ENCODE results near the gene SLC7A9. TPM values are rescaled to one million over a fixed set of nuclear protein-coding genes. Genes with fewer than 3 reads are reported as not detected.

The SLC7A9 gene
- total and polyA plus RNA-seq, 2 donors (not counting 3 experiments of a cell fraction or from before 2014, with no cell fraction given): 0.06 TPM; not detected in 1

- no peaks in the 10 kb centered on the region for H3K36me3 ChIP-seq (ENCODE audit: control insufficient read depth in 2 of 2, extremely low read depth in 1 of 2, insufficient read depth in 2 of 2, low read length in 2 of 2)
- no TSS peak for BruUV-seq (replicated peaks)
- H2AFZ ChIP-seq (ENCODE audit: low read depth, low read length): no peak overlapping the region
- dilution Hi-C loops (cut with MboI; ENCODE audit: extremely low pct_ligation_motif_present, low sequenced_read_pairs): no loop called here
- FAIRE-seq: no peak
- H3K4me1 ChIP-seq (ENCODE audit: control insufficient read depth, extremely low read depth, insufficient read depth, low read length): no peaks in the 10 kb centered on the region
- H4K20me1 ChIP-seq (replicated peaks; ENCODE audit: control insufficient read depth, extremely low read depth, insufficient read depth, low read length): no peaks in the 10 kb centered on the region
- H3K9me3 ChIP-seq (replicated peaks; ENCODE audit: control insufficient read depth, insufficient read depth, low read length): no peaks in the 10 kb centered on the region
- no peak overlapping the region for H3K4me2 ChIP-seq (ENCODE audit: insufficient read depth, low read length)
- no peak for DNase-seq (ENCODE audit: low read depth, low spot score)
- ChIA-PET CTCF (no interaction called here), POLR2A (no interaction called here)
- H3K4me3 ChIP-seq (replicated peaks in 1 of 3; ENCODE audit: insufficient read depth in 1 of 3, low read depth in 1 of 3, low read length in 3 of 3): no peak overlapping the region
- H3K27ac ChIP-seq (ENCODE audit: insufficient read depth, low read depth, low read length): no peak overlapping the region
- intact Hi-C loops (cut with micrococcal nuclease): no loop called here
- peaks cover 7 to 9% of the 10 kb centered on the region in 2 experiments for H3K27me3 ChIP-seq (ENCODE audit: control insufficient read depth in 2 of 2, insufficient read depth in 2 of 2, low read length in 2 of 2)
- H3K9me1 ChIP-seq (replicated peaks; ENCODE audit: control insufficient read depth, extremely low read depth, insufficient read depth, low read length): no peaks in the 10 kb centered on the region
- TF ChIP-seq EZH2 (IDR thresholded peaks at IDR 0.05; ENCODE audit: borderline replicate concordance, low read depth, low read length, severe bottlenecking) (no peak), GATA2 (IDR thresholded peaks at IDR 0.05; ENCODE audit: insufficient read depth, insufficient read length, low read depth, low read length) (no peak), POLR2A (IDR thresholded peaks at IDR 0.05; ENCODE audit: low read depth, low read length) (no peak), JUN (IDR thresholded peaks at IDR 0.05; ENCODE audit: borderline replicate concordance, insufficient read depth, insufficient read length, low read depth) (no peak), CTCF (IDR thresholded peaks at IDR 0.05; ENCODE audit: extremely low read depth in 1 of 2, insufficient read depth in 1 of 2, low read depth in 1 of 2, low read length in 2 of 2) (no peak), MAX (IDR thresholded peaks at IDR 0.05; ENCODE audit: insufficient read depth, insufficient read length) (no peak), FOS (IDR thresholded peaks at IDR 0.05; ENCODE audit: borderline replicate concordance, insufficient read depth, low read length) (no peak), MYC (IDR thresholded peaks at IDR 0.05; ENCODE audit: low read depth, low read length) (no peak), POLR2AphosphoS5 (IDR thresholded peaks at IDR 0.05; ENCODE audit: insufficient read depth, low read depth, low read length) (no peak)
- no peaks in the 10 kb centered on the region for H3K79me2 ChIP-seq (ENCODE audit: control insufficient read depth, insufficient read depth, low read length)
- no peak overlapping the region for H3K9ac ChIP-seq (replicated peaks; ENCODE audit: extremely low read depth, insufficient read depth, low read length)
Measured at GRCh38 chr19:32823747-32824102, 45.8 kb downstream of the SLC7A9 start.
